Ovary (tissue), 9 donors: ENCODE data around the gene GRID1. TPM values are rescaled to one million over a fixed set of nuclear protein-coding genes. Genes with fewer than 3 reads are reported as not detected.
"Not testable (repeated sequence)": the region's sequence is repeated elsewhere in the genome, so short reads cannot be mapped to it uniquely, and the experiment has no call there.

Experiments used
- DNase-seq, 5 donors: peaks; one replicate each; pipeline ENCODE4 v3.0.0-alpha.2; 2019 to 2020
- H3K27ac ChIP-seq, 2 donors: fragments of 200-600 bp; one replicate each; pipeline versions ENCODE4 v1.5.1 to v1.8.0; 2019 to 2022
- H3K27me3 ChIP-seq: fragments of 200-600 bp; one replicate; pipeline ENCODE4 v1.8.0; 2022
- H3K36me3 ChIP-seq: fragments of 200-600 bp; sonication (generic); one replicate; pipeline ENCODE4 v1.5.1; 2019
- H3K4me1 ChIP-seq: one replicate; pipeline ENCODE4 v1.8.1; 2013; ENCODE audit warnings: mild to moderate bottlenecking, moderate library complexity; ENCODE audit not compliant: insufficient read depth
- H3K4me3 ChIP-seq: fragments of 200-600 bp; sonication (generic); one replicate; pipeline ENCODE4 v1.5.1; 2017
- H3K9me3 ChIP-seq, 2 donors: fragments of 200-600 bp in 1 of 2; sonication (generic) in 1 of 2; one replicate each; pipeline versions ENCODE4 v1.5.1 to v1.8.1; 2013 to 2019; ENCODE audit warnings: mild to moderate bottlenecking in 1 of 2, moderate library complexity in 1 of 2
- EP300 ChIP-seq: sonication (generic); formaldehyde crosslinking; IDR thresholded peaks from one replicate; pipeline ENCODE4 v1.6.1; 2017; ENCODE audit warnings: antibody characterized with exemption
- POLR2A ChIP-seq: fragments of 450-650 bp; IDR thresholded peaks from one replicate; pipeline ENCODE4 v1.6.1; 2017; ENCODE audit warnings: antibody characterized with exemption, mild to moderate bottlenecking, moderate library complexity
- WGBS, 3 donors: extraction: QIAGEN DNeasy Blood & Tissue Kit in 1 of 3; methylation state at CpG; one replicate each; pipeline versions ENCODE4 v1.1.5 to v1.1.7; 2013 to 2017; 5-methylcytosine and 5-hydroxymethylcytosine counted together
- intact Hi-C, 4 donors: fragments of 100-400 bp; cut with DNase I; formaldehyde crosslinking; loops; one replicate each; pipeline versions ENCODE4 v1.11.0 to v1.15.1; 2022 to 2023
- polyA plus RNA-seq, 2 donors: library from polyadenylated mRNA; stranded (reverse); fragments of 200-250 nt in 1 of 2; fragments of 350-450 nt in 1 of 2; fragmentation: Illumina TruSeq in 1 of 2; extraction: RNeasy Lipid Tissue Mini Kit (QIAGEN cat#74804) in 1 of 2; gene quantifications; one replicate each; pipeline ENCODE4 v1.2.3, GENCODE V29; 2013 to 2014
- total RNA-seq, 7 donors: library from RNA; depleted of rRNA in 2 of 7; stranded (reverse); fragments of >200 nt in 2 of 7; fragmentation: NEBNext Ultra II Directional in 3 of 7; extraction: Animal tissue kit (Norgen Biotek cat#: 25700) in 3 of 7; gene quantifications; one replicate each; pipeline versions ENCODE4 v1.1.0 to v1.2.4, GENCODE V29; 2016 to 2023
- TF ChIP-seq, protein P1 (sequence below), 3 donors: fragments of 450-650 bp in 2 of 3; fragments of 200-600 bp in 1 of 3; IDR thresholded peaks; one replicate each; pipeline versions ENCODE4 v1.5.1 to v1.8.0; 2016 to 2022; ENCODE audit warnings: antibody characterized with exemption in 3 of 3, mild to moderate bottlenecking in 1 of 3
- donor health status: DM: no; HTN: no; CAD: no; lungs with moderate emphysema.
- donor health status: DM: no; HTN: no; CAD: no.
- donor health status: Bipolar disorder and iron deficiency.
- donor health status: DM: yes; HTN: yes; CAD: no.
- donor health status: DM: no; HTN: no; CAD: no.
- donor health status: DM: yes; HTN: yes; CAD: no.

Gene GRID1
- total and polyA plus RNA-seq, 9 donors, result 0.57 to 6.2 (median 1.8) TPM

DNA sequence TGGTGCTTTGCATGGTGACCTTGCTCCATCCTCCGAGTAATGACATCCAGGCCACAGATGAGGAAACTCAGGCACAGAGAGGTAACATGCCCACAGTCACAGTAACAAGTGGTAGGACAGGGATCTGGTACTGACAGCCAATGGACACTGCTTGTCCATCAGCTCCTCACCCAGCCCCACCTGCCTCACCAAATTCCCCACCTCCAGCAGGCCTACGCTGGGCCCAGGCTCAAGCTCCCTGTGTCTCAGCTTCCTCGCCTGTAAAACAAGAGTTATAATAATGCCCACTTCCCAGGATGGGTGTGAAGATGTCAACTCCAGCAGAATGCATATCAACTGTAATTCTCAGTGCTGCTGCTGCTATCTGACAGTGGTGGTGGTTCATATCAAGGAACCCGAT is 123.8 kb downstream of the GRID1 start:
- intact Hi-C loops, result no loop called here
- DNase-seq, result no peak

GRCh38 chr10:86238089-86238488 is 128.5 kb downstream of the GRID1 start:
- WGBS, 3 donors, result 44 to 86% (median 50%) methylated on average over 2 of the region's 2 CpGs
- H3K4me3 ChIP-seq, H3K27me3 ChIP-seq, H3K9me3 ChIP-seq, DNase-seq, H3K27ac ChIP-seq, intact Hi-C loops, H3K4me1 ChIP-seq, H3K36me3 ChIP-seq: not testable (repeated sequence)

More for the DNA sequence above, 123.8 kb downstream of the GRID1 start:
- Histone ChIP-seq H3K27ac (no peak overlapping the region), H3K36me3 (no peaks in the 10 kb centered on the region), H3K4me3 (no peak overlapping the region), H3K27me3 (no peaks in the 10 kb centered on the region), H3K9me3 (no peaks in the 10 kb centered on the region), H3K4me1 (no peaks in the 10 kb centered on the region)
- no peak for TF ChIP-seq EP300
- no peak for TF ChIP-seq POLR2A
- TF ChIP-seq, protein P1, sequence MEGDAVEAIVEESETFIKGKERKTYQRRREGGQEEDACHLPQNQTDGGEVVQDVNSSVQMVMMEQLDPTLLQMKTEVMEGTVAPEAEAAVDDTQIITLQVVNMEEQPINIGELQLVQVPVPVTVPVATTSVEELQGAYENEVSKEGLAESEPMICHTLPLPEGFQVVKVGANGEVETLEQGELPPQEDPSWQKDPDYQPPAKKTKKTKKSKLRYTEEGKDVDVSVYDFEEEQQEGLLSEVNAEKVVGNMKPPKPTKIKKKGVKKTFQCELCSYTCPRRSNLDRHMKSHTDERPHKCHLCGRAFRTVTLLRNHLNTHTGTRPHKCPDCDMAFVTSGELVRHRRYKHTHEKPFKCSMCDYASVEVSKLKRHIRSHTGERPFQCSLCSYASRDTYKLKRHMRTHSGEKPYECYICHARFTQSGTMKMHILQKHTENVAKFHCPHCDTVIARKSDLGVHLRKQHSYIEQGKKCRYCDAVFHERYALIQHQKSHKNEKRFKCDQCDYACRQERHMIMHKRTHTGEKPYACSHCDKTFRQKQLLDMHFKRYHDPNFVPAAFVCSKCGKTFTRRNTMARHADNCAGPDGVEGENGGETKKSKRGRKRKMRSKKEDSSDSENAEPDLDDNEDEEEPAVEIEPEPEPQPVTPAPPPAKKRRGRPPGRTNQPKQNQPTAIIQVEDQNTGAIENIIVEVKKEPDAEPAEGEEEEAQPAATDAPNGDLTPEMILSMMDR (IDR thresholded peaks at IDR 0.05), result no peak
- 94 to 95% (median 94%) methylated on average over 4 of the region's 4 CpGs for WGBS, 3 donors

DNA sequence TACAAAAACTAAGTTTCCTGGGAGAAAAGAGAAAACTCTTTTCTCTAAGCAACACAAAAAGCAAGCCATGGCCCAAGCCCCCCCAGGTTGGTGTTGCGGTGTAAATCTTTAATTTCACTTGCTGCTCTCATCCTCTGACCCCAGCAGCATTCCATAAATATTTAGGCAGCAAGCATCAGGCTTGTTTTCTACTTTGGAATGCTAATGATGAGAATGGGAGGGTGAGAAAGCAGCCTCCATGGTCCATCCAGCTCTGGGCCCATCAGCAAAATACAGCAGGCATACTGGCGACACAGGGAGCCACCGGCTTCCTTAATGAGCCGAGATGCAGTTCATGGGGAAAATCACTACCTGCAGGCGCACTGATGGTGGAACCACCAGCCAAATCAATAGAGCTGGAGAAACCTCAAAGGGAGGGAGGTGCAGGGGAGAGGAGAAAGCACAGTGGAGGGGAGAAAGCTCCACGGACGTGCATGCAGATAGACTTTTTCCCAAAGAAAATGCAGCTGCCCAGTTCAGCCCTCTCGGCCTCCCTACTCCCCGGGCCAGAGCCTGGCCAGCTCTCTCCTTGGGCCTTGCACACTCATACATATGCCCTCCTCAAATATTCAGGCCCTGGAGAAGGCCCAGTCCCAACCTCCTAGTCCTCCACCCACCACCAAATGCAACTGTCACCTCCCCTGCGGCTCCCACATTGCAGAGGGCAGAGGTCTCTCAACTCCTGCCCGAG is 131.9 kb downstream of the GRID1 start:
- Histone ChIP-seq H3K9me3 (no peaks in the 10 kb centered on the region), H3K4me3 (no peak overlapping the region), H3K27me3 (no peaks in the 10 kb centered on the region), H3K4me1 (peaks cover 5% of the 10 kb centered on the region), H3K27ac (no peak overlapping the region), H3K36me3 (no peaks in the 10 kb centered on the region)
- no peak for DNase-seq
- 21 to 32% (median 30%) methylated on average over 11 of the region's 11 CpGs for WGBS, 3 donors
- intact Hi-C loops, result no loop called here
- TF ChIP-seq POLR2A (no peak), EP300 (no peak)
- TF ChIP-seq, protein P1 (IDR thresholded peaks at IDR 0.05), result no peak

DNA sequence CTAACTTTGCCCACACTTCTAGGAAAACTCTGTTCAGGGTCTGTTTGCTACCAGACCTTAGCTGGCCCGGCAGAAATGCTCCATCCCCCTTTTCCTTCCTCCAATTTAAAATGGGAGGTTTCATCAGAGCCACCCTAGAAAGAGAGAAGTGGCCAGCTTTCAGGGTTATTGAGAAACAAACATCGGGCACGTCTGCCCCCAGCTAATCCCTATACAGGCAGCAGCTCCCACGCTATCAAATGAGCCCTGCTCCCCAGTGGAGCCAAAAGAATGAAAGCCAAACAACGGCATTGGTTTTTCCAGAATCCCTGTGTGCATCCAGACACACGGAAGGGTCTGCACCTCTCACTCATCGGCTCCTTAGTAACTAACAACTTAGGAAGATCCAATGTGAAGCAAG is 132.5 kb downstream of the GRID1 start:
- TF ChIP-seq, protein P1 (IDR thresholded peaks at IDR 0.05), result no peak
- TF ChIP-seq EP300 (no peak), POLR2A (no peak)
- no peak overlapping the region for H3K4me3 ChIP-seq
- no peaks in the 10 kb centered on the region for H3K36me3 ChIP-seq
- no peaks in the 10 kb centered on the region for H3K9me3 ChIP-seq
- H3K27ac ChIP-seq, result no peak overlapping the region
- H3K4me1 ChIP-seq, result peaks cover 5% of the 10 kb centered on the region
- intact Hi-C loops, result no loop called here
- no peak for DNase-seq
- 6 to 18% (median 9%) methylated on average over 7 of the region's 7 CpGs for WGBS, 3 donors
- no peaks in the 10 kb centered on the region for H3K27me3 ChIP-seq

- Histone ChIP-seq H3K27ac (no peak overlapping the region), H3K9me3 (no peaks in the 10 kb centered on the region), H3K36me3 (no peaks in the 10 kb centered on the region), H3K4me3 (no peak overlapping the region), H3K4me1 (peaks cover 5% of the 10 kb centered on the region), H3K27me3 (no peaks in the 10 kb centered on the region)
- WGBS, 3 donors, result 87 to 91% (median 91%) methylated on average over 7 of the region's 7 CpGs
- DNase-seq, result no peak
- intact Hi-C loops, result no loop called here
- TF ChIP-seq EP300 (no peak), POLR2A (no peak)
- TF ChIP-seq, protein P1 (IDR thresholded peaks at IDR 0.05), result no peak
These were observed 133.5 kb downstream of the GRID1 start for GRCh38 chr10:86233131-86233530.
